Measurements from ENCODE around the gene CCDC192. TPM values are rescaled to one million over a fixed set of nuclear protein-coding genes. Genes with fewer than 3 reads are reported as not detected.

CCDC192 gene
- total RNA-seq, 1 donor from 2014 or later, result not detected

- no peak for DNase-seq (ENCODE audit: missing footprints)
These were observed 188.8 kb downstream of the CCDC192 start for GRCh38 chr5:127891942-127892341.

GRCh38 chr5:127892467-127893207, 189.4 kb downstream of the CCDC192 start:
- DNase-seq (ENCODE audit: missing footprints), result no peak
- intact Hi-C loops (cut with DNase I), result no loop called here
- no peak for ATAC-seq

More at GRCh38 chr5:127891942-127892341, 188.8 kb downstream of the CCDC192 start:
- intact Hi-C loops (cut with DNase I), result no loop called here
- ATAC-seq, result no peak

GRCh38 chr5:127893232-127893631, 190.0 kb downstream of the CCDC192 start:
- ATAC-seq, result no peak
- intact Hi-C loops (cut with DNase I), result no loop called here
- DNase-seq (ENCODE audit: missing footprints), result no peak

- intact Hi-C loops (cut with DNase I), result no loop called here
- ATAC-seq (no peak), DNase-seq (ENCODE audit: missing footprints) (no peak)
These were observed 191.3 kb downstream of the CCDC192 start for GRCh38 chr5:127894461-127894860.

GRCh38 chr5:127898551-127899213, 195.5 kb downstream of the CCDC192 start:
- DNase-seq (ENCODE audit: missing footprints) (no peak), ATAC-seq (no peak)
- intact Hi-C loops (cut with DNase I), result no loop called here

GRCh38 chr5:127899214-127899610, 196.0 kb downstream of the CCDC192 start:
- ATAC-seq (no peak), DNase-seq (ENCODE audit: missing footprints) (no peak)
- intact Hi-C loops (cut with DNase I), result no loop called here

GRCh38 chr5:127906562-127907204, 203.5 kb downstream of the CCDC192 start:
- intact Hi-C loops (cut with DNase I), result no loop called here
- no peak for DNase-seq (ENCODE audit: missing footprints)
- ATAC-seq, result no peak

- DNase-seq (ENCODE audit: missing footprints), result no peak
- no peak for ATAC-seq
- intact Hi-C loops (cut with DNase I), result no loop called here
These were observed 204.7 kb downstream of the CCDC192 start for GRCh38 chr5:127907907-127908306.

GRCh38 chr5:127909066-127909465, 205.9 kb downstream of the CCDC192 start:
- DNase-seq (ENCODE audit: missing footprints) (no peak), ATAC-seq (no peak)
- intact Hi-C loops (cut with DNase I), result no loop called here

GRCh38 chr5:127909821-127910220, 206.6 kb downstream of the CCDC192 start:
- ATAC-seq, result no peak
- no peak for DNase-seq (ENCODE audit: missing footprints)
- intact Hi-C loops (cut with DNase I), result no loop called here

GRCh38 chr5:127910307-127910956, 207.2 kb downstream of the CCDC192 start:
- intact Hi-C loops (cut with DNase I), result no loop called here
- ATAC-seq (peak; percentile 52), DNase-seq (ENCODE audit: missing footprints) (no peak)

- intact Hi-C loops (cut with DNase I), result no loop called here
- DNase-seq (ENCODE audit: missing footprints) (no peak), ATAC-seq (no peak)
These were observed 208.4 kb downstream of the CCDC192 start for GRCh38 chr5:127911619-127912018.

GRCh38 chr5:127912411-127912810, 209.2 kb downstream of the CCDC192 start:
- DNase-seq (ENCODE audit: missing footprints) (no peak), ATAC-seq (no peak)
- intact Hi-C loops (cut with DNase I), result no loop called here

GRCh38 chr5:127916885-127917573, 213.8 kb downstream of the CCDC192 start:
- intact Hi-C loops (cut with DNase I), result no loop called here
- no peak for ATAC-seq
- DNase-seq (ENCODE audit: missing footprints), result no peak

- ATAC-seq (no peak), DNase-seq (ENCODE audit: missing footprints) (no peak)
- intact Hi-C loops (cut with DNase I), result no loop called here
These were observed 216.0 kb downstream of the CCDC192 start for GRCh38 chr5:127919006-127919796.

GRCh38 chr5:127919818-127920217, 216.6 kb downstream of the CCDC192 start:
- intact Hi-C loops (cut with DNase I), result no loop called here
- DNase-seq (ENCODE audit: missing footprints) (no peak), ATAC-seq (no peak)

- ATAC-seq (no peak), DNase-seq (ENCODE audit: missing footprints) (no peak)
- intact Hi-C loops (cut with DNase I), result no loop called here
These were observed 217.7 kb downstream of the CCDC192 start for GRCh38 chr5:127920936-127921335.

- intact Hi-C loops (cut with DNase I), result no loop called here
- DNase-seq (ENCODE audit: missing footprints), result no peak
- no peak for ATAC-seq
These were observed 219.4 kb downstream of the CCDC192 start for GRCh38 chr5:127922603-127923002.
